CD1c-positive myeloid dendritic cell (primary cell): Measurements from ENCODE around the gene CALML3.

Experiments used
- DNase-seq: peaks from one replicate; pipeline ENCODE4 v3.0.0-alpha.2; 2016; ENCODE audit errors: extremely low spot score

The CALML3 gene

GRCh38 chr10:5525561-5526341 lies 990 bp downstream of the CALML3 start:
- DNase-seq = no peak

DNA sequence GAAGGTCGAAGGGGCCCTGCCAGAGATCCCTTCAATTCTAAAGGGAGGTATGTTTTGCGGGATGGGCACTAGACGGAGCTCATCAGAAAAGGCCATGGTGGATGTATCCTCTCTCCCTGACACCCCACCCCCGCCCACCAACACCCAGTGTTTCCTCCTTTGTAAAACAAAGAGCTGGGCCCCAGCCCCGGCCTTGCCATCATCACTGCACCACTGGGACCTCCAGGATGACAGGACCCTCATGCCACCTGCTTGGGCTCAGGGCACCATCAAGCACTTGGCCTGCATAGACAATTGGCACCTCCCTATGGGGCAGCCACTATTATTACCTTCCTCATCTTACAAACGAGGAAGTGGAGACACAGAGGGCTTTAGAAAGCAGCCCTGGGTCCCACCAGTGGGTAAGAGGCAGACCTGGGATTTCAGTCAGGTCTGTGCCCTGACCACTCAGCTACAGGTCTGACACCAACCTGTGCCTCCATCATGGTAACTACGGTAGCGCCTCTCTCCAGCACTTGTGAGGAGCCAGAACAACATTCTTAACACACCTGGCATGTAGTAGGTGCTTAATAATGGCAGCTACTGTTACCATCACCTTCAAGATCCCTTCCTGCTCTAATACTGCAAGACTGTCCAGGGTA lies 2.0 kb downstream of the CALML3 start:
- DNase-seq = no peak

GRCh38 chr10:5527332-5528200 lies 2.8 kb downstream of the CALML3 start:
- no peak for DNase-seq

DNA sequence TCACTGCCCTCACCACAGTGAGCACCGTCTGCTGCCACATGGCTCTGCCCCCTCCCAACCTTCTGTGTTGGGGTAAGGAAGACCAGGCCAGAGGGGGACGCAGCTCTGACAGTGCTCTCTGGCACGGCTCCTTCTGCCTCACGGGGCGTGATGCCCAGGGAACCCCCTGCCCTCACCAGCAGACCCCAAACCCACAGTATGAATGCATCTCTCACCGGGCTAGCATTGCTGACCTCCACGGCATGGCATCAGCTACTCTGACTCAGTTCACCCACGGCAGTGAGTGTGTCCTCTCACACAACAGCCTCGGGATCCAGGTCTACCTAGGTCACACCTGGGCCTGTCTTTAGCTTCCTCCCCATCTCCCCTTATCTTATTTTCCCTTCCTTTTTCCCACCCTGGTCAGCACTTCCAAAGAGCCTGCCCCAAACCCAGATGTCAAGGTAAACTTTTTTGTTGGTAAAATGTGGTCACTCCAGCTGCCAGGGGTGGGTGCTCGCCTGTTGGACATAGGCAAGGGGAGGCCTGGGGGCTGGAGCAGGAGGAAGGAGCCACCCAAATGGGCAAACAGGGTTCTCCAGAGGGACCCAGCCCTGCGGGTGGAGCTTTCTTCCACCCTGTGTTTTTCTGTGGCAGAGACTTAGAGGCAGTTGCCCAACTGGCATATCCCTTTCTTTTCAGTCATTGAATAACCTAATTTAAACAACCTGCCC lies 4.4 kb downstream of the CALML3 start:
- DNase-seq = no peak

DNA sequence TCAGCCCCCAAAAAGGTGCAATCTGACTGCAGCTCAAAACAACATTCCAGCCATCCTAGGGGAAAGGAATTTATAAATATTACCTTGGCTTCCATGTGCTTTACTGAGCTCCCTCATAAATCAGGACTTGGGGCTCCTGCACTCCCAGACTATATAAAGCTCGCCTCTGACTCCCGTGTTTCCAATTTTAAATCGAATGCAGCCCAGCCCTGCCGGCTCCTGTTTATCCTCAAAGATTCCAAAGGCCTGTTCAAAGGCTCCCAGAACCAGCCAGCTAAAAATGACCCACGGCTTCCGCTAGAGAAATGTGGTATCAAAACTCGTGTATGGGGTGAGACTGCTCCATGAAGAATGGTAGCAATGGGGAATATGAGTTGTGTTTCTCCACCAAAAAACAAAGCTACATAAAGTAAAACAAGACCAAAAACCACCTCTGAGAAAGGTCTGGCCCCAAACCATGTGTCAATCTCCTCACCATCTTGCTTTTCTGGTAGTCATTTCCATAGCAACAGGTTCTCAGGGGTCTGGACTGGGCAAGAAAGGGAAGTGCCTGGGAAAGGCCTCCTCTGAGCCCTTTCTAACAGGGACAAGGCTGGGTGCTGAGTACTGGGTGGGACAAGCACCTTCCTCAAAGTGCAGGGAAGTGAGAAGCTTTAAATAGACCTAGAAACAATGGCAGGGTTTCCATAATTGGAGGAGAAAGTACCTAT lies 5.1 kb downstream of the CALML3 start:
- peak; percentile 17 for DNase-seq

DNA sequence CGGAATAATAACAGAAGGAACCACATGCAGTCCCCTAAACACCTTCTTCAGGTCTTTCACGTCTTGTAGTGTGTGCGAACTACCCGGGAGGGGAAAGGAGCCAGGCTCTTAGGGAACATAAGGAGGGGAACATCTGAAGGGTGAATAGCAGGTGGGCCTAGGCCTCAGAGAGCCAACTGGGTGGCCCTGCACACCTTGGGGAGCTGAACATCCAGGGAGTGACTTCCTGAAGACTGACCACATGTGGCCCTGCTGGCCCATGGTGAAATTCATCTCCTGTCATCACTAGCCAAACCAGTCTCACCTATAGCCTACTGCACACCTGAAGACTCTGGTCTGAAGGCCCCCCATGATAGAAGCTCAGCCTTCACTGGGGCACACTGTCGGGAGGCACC lies 5.6 kb downstream of the CALML3 start:
- DNase-seq = no peak

DNA sequence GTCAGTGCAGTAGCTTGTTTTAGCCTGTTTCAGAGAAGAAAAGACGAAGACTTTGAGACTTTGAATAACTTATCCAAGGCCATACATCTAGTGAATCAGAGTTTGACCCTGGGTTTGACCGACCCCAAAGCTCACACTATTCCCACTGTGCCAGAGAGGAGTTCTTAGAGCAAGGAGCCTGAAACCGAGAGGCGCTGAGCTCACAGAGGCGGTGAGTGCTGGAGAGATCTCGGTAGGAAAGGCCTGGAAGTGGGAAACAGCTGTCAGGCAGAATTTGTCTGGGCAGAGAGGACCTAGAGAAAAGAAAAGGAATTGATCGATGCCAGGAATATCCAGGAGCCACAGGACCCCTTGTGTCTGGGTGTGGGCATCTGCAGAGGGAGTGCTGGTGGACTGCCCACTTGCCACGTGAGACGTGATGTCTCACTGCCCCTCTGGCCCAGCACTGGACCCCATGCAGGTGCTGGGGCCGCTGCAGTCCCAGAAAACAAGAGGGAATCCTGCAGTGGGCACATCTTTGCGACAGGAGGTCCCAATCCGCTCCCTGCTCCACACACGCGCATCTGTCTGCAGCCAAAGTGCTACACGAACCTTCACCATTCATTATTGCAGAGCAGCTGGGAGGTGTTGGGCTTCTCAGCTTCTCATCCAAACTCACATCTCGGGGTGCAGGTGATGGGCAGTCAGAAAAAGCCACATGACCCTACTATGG lies 6.2 kb downstream of the CALML3 start:
- no peak for DNase-seq

GRCh38 chr10:5531558-5532306 lies 7.0 kb downstream of the CALML3 start:
- DNase-seq = no peak

GRCh38 chr10:5532307-5532605 lies 7.5 kb downstream of the CALML3 start:
- no peak for DNase-seq

DNA sequence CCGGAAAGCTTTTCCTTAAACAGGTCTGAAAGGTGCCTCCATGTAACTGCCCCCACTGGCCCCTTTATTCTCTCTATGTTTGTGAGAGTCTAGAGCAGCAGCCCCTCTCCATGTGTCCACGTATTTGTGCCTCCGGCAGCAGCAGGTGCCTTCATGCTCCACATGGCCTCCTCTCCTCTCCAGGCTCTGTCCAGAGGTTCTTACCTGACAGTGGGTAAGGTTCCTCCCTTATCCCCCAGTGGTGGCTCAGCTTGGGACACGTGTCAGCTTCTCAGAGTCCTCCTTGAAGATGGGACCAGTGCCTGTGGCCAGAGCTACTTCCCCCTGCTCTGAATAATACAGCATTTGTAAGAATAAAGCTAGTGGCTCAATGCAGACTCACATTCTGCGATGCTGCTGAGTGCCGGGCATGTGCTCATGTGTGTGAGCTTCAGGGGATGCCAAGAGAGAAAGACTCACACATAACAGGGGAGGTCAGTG lies 7.9 kb downstream of the CALML3 start:
- DNase-seq = no peak

DNA sequence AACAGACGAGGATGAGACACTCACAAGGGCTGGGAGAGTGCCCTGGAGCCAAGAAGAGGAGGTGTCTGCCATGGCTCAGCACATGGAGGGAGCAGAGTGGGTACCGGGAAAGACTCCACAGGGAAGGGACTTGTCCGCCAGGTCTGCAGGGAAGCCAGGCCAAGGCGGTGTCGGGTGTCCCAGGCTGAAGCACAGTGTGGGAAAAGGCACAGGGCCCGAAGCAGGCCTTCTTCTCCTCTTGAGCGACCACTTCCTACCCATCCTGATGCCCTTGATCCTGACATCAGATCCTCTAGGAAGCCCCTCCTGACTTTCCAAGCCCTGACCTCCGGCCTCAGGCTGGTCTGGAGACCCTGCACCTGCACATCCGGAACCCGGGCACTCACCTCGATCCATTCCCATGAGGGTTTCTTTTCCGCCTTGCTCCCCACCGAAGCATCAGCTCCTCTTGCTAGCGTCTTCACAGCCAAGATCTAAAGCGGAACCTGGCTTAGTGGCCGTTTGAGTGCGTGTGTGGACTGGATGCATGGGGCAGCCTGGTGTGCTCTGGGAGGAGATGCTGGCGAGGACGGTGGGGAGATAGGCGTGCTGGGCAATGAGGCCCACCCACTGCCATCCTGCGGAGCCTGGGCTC lies 8.5 kb downstream of the CALML3 start:
- DNase-seq = no peak

- no peak for DNase-seq
These were observed 9.5 kb downstream of the CALML3 start for GRCh38 chr10:5534051-5534821.

GRCh38 chr10:5534880-5535856 lies 10.4 kb downstream of the CALML3 start:
- DNase-seq = peak; percentile 64

DNA sequence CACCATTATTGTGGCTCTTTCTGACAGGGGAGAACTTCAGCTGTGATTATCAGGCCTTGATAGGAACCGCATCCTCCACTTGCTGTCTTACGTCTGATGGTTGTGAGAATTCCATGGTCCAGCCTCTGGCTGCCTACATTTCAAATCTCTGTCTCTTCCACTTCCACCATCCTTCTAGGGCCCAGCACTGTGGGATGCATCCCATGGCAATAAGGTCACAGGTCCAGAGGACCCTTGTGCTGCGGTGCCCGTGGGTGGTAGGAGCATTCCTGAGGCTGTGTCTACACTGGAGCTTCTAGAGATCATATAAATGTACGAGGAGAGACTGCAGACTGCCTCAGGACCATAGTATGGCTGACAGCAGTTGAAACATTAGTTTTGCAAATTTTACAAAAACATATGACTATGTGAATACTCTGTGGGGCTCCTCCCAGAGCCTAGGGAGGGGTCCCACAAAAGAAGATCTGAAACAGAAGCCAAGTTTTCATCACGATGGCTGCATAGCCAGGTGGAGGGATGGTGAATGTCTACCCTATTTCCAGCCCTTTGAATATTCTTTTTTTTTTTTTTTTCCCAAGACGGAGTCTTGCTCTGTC lies 11.8 kb downstream of the CALML3 start:
- no peak for DNase-seq

- DNase-seq = no peak
These were observed 12.9 kb downstream of the CALML3 start for GRCh38 chr10:5537684-5538083.

GRCh38 chr10:5538446-5538845 lies 13.7 kb downstream of the CALML3 start:
- no peak for DNase-seq
